ENCODE data around the gene CPNE7.

DNA sequence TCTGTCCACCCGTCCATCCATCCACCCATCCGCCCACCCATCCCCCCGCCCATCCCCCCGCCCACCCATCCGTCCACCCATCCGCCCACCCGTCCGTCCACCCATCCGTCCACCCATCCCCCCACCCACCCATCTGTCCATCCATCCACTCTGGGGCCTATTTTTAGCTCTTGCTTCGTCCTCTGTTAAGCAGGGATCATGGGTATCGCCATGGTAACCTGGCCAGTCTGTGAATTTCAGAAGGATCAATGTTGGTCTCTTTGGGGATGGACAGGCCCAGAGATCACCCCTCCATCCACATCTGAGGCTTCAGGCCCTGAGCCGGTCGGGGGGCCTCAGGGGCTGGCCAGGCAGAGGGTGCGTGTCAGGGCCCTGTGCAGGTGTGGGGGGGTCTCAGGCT, 22.6 kb downstream of the CPNE7 start:
- TF ChIP-seq, protein P1, sequence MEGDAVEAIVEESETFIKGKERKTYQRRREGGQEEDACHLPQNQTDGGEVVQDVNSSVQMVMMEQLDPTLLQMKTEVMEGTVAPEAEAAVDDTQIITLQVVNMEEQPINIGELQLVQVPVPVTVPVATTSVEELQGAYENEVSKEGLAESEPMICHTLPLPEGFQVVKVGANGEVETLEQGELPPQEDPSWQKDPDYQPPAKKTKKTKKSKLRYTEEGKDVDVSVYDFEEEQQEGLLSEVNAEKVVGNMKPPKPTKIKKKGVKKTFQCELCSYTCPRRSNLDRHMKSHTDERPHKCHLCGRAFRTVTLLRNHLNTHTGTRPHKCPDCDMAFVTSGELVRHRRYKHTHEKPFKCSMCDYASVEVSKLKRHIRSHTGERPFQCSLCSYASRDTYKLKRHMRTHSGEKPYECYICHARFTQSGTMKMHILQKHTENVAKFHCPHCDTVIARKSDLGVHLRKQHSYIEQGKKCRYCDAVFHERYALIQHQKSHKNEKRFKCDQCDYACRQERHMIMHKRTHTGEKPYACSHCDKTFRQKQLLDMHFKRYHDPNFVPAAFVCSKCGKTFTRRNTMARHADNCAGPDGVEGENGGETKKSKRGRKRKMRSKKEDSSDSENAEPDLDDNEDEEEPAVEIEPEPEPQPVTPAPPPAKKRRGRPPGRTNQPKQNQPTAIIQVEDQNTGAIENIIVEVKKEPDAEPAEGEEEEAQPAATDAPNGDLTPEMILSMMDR (IDR thresholded peaks at IDR 0.05; ENCODE audit: low read depth, low read length, poor library complexity, severe bottlenecking), result no peak
- TF ChIP-seq EZH2phosphoT487 (IDR thresholded peaks at IDR 0.05; ENCODE audit: borderline replicate concordance, low read length), result no peak

All from DOHH2 (cell line).